Activated naive CD8-positive, alpha-beta T cell treated with anti-CD3 and anti-CD28 coated beads, Interleukin-2, amount 10 ng/mL, durations not matched to agents 7 days and 5 days (primary cell): ENCODE data around the gene WWC1. TPM values are rescaled to one million over a fixed set of nuclear protein-coding genes. Genes with fewer than 3 reads are reported as not detected.

ENCODE experiments used
- ATAC-seq: fragments of 150-1000 bp; cut with Tn5 transposase; one replicate; pipeline ENCODE4 v1.10.0; 2021; ENCODE audit warnings: low read depth, moderate library complexity
- POLR2A ChIA-PET: fragments of 350-600 bp; sonication (Branson Sonifier 250); formaldehyde crosslinking; loops from one replicate; lab custom pipeline; 2021; ENCODE audit warnings: antibody characterized with exemption; lab: Charles Lee
- DNase-seq: peaks from one replicate; pipeline ENCODE4 v3.0.0; 2021
- H3K27ac Mint-ChIP-seq: one replicate; pipeline ENCODE4 v1.8.0; 2022; ENCODE audit warnings: mild to moderate bottlenecking, mixed read lengths
- H3K27me3 Mint-ChIP-seq: one replicate; pipeline ENCODE4 v1.8.0; 2022; ENCODE audit warnings: mild to moderate bottlenecking, moderate library complexity, mixed read lengths
- H3K36me3 Mint-ChIP-seq: one replicate; pipeline ENCODE4 v1.8.0; 2021; ENCODE audit warnings: mild to moderate bottlenecking, mixed read lengths
- H3K4me1 Mint-ChIP-seq: one replicate; pipeline ENCODE4 v1.8.0; 2021; ENCODE audit warnings: mixed read lengths
- H3K4me3 Mint-ChIP-seq: one replicate; pipeline ENCODE4 v1.8.0; 2022; ENCODE audit warnings: mild to moderate bottlenecking, moderate library complexity, mixed read lengths
- H3K9me3 Mint-ChIP-seq: one replicate; pipeline ENCODE4 v1.8.0; 2021; ENCODE audit warnings: mixed read lengths
- total RNA-seq, 2 experiments: library from RNA; stranded (reverse); gene quantifications; one replicate each; pipeline ENCODE4 v1.2.3, GENCODE V29; 2021

The WWC1 gene
- total RNA-seq, 2 experiments from 2014 or later = 0.22 to 0.82 TPM

DNA sequence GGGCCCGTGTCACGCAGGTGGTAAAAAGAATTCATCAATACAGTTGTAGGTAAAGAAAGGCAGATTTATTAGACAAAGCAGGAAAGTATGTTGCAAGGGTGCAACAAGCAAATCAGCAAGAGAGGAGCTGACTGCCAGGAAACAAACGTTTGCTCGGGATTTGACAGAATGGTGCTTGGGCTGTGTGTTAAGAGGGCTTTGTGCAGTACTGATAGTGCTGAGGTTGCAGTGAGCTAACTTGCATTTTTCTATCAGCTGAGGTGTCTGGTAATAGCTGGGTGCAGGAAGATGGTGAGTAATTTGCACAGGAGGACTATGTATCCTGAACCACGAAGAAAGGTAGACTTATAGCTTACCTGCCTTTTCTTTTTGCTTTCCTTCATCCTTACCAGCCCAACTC is 190.9 kb downstream of the WWC1 start:
- Mint-ChIP-seq H3K27ac (no peak overlapping the region), H3K27me3 (peaks cover 6% of the 10 kb centered on the region), H3K9me3 (no peaks in the 10 kb centered on the region), H3K36me3 (peaks cover 1% of the 10 kb centered on the region), H3K4me3 (no peak overlapping the region), H3K4me1 (peaks cover 23% of the 10 kb centered on the region)
- POLR2A ChIA-PET = no interaction called here
- DNase-seq = no peak
- ATAC-seq = no peak

GRCh38 chr5:168486136-168486879 is 194.9 kb downstream of the WWC1 start, which contains the start of gene RARS1:
Gene RARS1, plus strand, starts transcription at chr5:168486471. Its CDS starts 28 bp downstream, at chr5:168486499.
- Mint-ChIP-seq H3K36me3 (peaks cover 12% of the 10 kb centered on the region), H3K27me3 (no peaks in the 10 kb centered on the region), H3K27ac (peak within 1 kb of the TSS; percentile 88), H3K4me1 (peaks cover 31% of the 10 kb centered on the region), H3K9me3 (no peaks in the 10 kb centered on the region), H3K4me3 (peak within 1 kb of the TSS; percentile 96)
- ATAC-seq (peak; percentile 92), DNase-seq (peak; percentile 86)
- POLR2A ChIA-PET = interaction anchor here (1.3 kb wide), 1 partner anchor 93 kb away, joined by 9 read pairs; the partner anchor contains the start of gene PANK3

GRCh38 chr5:168489059-168489458 is 197.6 kb downstream of the WWC1 start:
- no peak overlapping the region for H3K4me3 Mint-ChIP-seq

DNA sequence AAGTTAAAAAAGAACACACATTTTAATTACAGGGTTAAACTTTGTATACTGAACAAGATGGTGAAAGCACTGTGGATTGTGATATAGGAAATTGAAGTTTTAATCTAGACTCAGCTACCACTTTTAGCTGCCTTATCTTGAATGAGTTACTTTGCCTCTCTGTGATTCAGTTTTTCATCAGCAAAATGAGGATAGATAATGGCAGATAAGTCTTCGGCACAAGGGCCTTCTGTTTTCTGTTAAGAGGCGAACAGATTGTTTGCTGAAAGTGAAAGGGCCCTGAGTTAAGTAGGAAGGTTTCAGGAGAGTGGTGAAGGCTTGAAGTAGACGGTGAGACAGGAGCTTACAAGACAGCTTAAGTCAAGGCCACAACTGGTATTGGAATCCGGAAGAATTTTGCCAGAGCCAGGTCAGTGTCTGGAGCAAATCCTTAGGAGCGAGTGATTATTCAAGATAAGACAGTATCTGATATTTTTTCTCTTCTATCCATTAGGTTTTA is 202.7 kb downstream of the WWC1 start:
- POLR2A ChIA-PET = no interaction called here
- no peak for ATAC-seq
- Mint-ChIP-seq H3K27ac (no peak overlapping the region), H3K9me3 (no peaks in the 10 kb centered on the region), H3K4me3 (no peak overlapping the region), H3K36me3 (peaks cover 35% of the 10 kb centered on the region), H3K27me3 (no peaks in the 10 kb centered on the region), H3K4me1 (peaks cover 7% of the 10 kb centered on the region)
- no peak for DNase-seq

More at GRCh38 chr5:168489059-168489458, 197.6 kb downstream of the WWC1 start:
- Mint-ChIP-seq H3K36me3 (peaks cover 18% of the 10 kb centered on the region), H3K9me3 (no peaks in the 10 kb centered on the region), H3K27me3 (no peaks in the 10 kb centered on the region), H3K4me1 (peaks cover 22% of the 10 kb centered on the region), H3K27ac (no peak overlapping the region)
- ATAC-seq = no peak
- no peak for DNase-seq
- POLR2A ChIA-PET = no interaction called here

DNA sequence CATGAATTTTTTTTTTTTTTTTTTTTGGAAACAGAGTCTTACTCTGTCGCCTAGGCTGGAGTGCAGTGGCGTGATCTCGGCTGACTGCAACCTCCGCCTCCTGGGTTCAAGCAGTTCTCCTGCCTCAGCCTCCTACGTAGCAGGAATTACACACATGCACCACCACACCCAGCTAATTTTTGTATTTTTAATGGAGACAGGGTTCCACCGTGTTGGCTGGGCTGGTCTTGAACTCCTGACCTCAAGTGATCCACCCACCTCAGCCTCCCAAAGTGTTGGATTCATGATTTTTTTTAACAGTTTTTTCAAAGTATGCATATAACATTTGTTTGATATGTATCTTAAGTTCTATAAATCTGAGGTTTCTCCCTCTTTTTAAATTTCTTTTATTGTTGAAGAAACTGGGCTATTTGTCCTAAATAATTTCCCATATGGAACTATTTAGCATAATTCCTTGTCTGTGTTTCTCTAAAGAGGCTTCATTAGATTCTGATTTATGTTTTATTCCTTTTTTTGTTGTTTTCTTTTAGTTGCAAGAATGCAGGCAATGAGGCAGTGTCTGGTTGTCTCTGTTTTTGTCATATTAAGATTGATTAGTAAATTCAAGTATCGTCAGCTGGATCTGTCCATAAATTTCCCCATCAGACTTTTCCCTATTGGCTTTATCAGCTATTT is 211.3 kb downstream of the WWC1 start:
- no peaks in the 10 kb centered on the region for H3K9me3 Mint-ChIP-seq
- no peak overlapping the region for H3K4me3 Mint-ChIP-seq
- ATAC-seq = no peak
- no peaks in the 10 kb centered on the region for H3K27me3 Mint-ChIP-seq
- POLR2A ChIA-PET = no interaction called here
- H3K36me3 Mint-ChIP-seq = peaks cover 23% of the 10 kb centered on the region
- H3K27ac Mint-ChIP-seq = no peak overlapping the region
- H3K4me1 Mint-ChIP-seq = no peaks in the 10 kb centered on the region
- DNase-seq = no peak

DNA sequence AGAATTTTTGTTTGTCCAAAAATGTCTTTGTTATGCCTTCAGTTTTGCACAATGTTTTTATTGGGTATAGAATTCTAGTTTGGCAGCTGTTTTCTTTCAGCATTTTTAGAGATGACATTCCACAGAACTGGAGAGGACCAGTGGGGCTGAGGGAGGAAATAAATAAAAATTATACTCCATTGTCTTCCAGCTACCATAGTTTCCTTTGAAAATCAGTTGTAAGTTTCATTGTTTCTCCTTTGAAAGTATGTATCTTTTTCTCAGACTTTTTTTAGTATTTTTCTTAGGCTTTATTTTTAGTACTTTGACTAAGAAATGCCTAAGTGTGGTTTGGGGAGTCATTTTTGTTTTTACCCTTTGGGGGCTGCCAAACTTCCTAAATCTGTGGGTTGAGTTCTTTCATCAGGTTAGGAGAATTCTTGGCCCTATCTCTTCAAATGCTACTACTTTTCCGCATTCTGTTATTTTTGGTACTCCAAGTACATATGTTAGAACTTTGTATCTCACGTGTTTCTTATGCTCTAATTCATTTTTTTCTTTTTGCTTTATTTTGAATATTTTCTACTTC is 222.5 kb downstream of the WWC1 start:
- no peaks in the 10 kb centered on the region for H3K27me3 Mint-ChIP-seq
- peaks cover 2% of the 10 kb centered on the region for H3K9me3 Mint-ChIP-seq
- POLR2A ChIA-PET = no interaction called here
- H3K36me3 Mint-ChIP-seq = peaks cover 68% of the 10 kb centered on the region
- ATAC-seq (no peak), DNase-seq (no peak)
- H3K4me3 Mint-ChIP-seq = no peak overlapping the region
- H3K4me1 Mint-ChIP-seq = no peaks in the 10 kb centered on the region
- H3K27ac Mint-ChIP-seq = no peak overlapping the region

Other genes with a start within 250 kb of the WWC1 start
- gene RARS1, start 194.8 kb downstream of the WWC1 start, total RNA-seq = 10 to 100 TPM; 69.9 to 71.4 TPM
- gene FBLL1, start 237.7 kb downstream of the WWC1 start, total RNA-seq = not detected